Measurements from ENCODE around the gene GALNT16.

Gene GALNT16

GRCh38 chr14:69373104-69373503, 113.1 kb downstream of the GALNT16 start:
- TF ChIP-seq TEAD4 (IDR thresholded peaks at IDR 0.05) = no peak
- TF ChIP-seq EP300 (IDR thresholded peaks at IDR 0.05; ENCODE audit: borderline replicate concordance) = no peak
- TF ChIP-seq FOXM1 (IDR thresholded peaks at IDR 0.05; ENCODE audit: borderline replicate concordance, low read depth) = no peak
- TF ChIP-seq NFIC (IDR thresholded peaks at IDR 0.05) = no peak
- no peak for TF ChIP-seq YY1 (IDR thresholded peaks at IDR 0.05; ENCODE audit: low read depth)
- TF ChIP-seq, protein P1, sequence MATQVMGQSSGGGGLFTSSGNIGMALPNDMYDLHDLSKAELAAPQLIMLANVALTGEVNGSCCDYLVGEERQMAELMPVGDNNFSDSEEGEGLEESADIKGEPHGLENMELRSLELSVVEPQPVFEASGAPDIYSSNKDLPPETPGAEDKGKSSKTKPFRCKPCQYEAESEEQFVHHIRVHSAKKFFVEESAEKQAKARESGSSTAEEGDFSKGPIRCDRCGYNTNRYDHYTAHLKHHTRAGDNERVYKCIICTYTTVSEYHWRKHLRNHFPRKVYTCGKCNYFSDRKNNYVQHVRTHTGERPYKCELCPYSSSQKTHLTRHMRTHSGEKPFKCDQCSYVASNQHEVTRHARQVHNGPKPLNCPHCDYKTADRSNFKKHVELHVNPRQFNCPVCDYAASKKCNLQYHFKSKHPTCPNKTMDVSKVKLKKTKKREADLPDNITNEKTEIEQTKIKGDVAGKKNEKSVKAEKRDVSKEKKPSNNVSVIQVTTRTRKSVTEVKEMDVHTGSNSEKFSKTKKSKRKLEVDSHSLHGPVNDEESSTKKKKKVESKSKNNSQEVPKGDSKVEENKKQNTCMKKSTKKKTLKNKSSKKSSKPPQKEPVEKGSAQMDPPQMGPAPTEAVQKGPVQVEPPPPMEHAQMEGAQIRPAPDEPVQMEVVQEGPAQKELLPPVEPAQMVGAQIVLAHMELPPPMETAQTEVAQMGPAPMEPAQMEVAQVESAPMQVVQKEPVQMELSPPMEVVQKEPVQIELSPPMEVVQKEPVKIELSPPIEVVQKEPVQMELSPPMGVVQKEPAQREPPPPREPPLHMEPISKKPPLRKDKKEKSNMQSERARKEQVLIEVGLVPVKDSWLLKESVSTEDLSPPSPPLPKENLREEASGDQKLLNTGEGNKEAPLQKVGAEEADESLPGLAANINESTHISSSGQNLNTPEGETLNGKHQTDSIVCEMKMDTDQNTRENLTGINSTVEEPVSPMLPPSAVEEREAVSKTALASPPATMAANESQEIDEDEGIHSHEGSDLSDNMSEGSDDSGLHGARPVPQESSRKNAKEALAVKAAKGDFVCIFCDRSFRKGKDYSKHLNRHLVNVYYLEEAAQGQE (IDR thresholded peaks at IDR 0.05; ENCODE audit: low read depth) = no peak
- TF ChIP-seq CEBPB (IDR thresholded peaks at IDR 0.05) = no peak
- no peak for TF ChIP-seq TAF1 (IDR thresholded peaks at IDR 0.05; ENCODE audit: low read depth)
- no peak for TF ChIP-seq TCF12 (IDR thresholded peaks at IDR 0.05; ENCODE audit: low read depth)
- TF ChIP-seq ZBTB7A (IDR thresholded peaks at IDR 0.05; ENCODE audit: low read depth) = no peak
- TF ChIP-seq CREB1 (IDR thresholded peaks at IDR 0.05; ENCODE audit: low read depth) = no peak
- no peak for TF ChIP-seq USF1 (IDR thresholded peaks at IDR 0.05)
- no peak for TF ChIP-seq MAX (IDR thresholded peaks at IDR 0.05)

DNA sequence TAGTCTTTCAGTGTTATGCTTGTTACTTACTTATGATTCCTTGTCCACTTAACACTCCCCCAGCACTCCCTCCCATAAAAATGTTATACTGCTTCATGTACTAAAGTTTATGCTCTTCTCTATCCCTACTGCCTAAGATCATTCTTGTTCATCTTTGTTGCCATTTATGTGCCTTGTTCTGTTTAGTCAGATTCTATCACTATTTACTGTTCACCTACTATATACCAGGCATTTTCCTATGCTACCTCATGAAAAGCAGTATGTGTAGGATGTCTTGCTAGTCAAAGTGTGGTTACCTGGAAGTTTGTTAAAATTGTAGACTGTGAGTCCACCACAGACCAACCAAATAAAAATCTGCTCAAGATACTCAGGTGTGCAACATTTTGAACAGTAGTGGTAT, 114.3 kb downstream of the GALNT16 start:
- TF ChIP-seq USF1 (IDR thresholded peaks at IDR 0.05) = no peak

GRCh38 chr14:69375182-69375581, 115.2 kb downstream of the GALNT16 start:
- TF ChIP-seq CREB1 (IDR thresholded peaks at IDR 0.05; ENCODE audit: low read depth) (no peak), EGR1 (IDR thresholded peaks at IDR 0.05) (no peak), NFIC (IDR thresholded peaks at IDR 0.05) (no peak), TEAD4 (IDR thresholded peaks at IDR 0.05) (no peak), TAF1 (IDR thresholded peaks at IDR 0.05; ENCODE audit: low read depth) (no peak), FOXM1 (IDR thresholded peaks at IDR 0.05; ENCODE audit: borderline replicate concordance, low read depth) (no peak), MAX (IDR thresholded peaks at IDR 0.05) (no peak), TCF12 (IDR thresholded peaks at IDR 0.05; ENCODE audit: low read depth) (no peak)
- TF ChIP-seq, protein P1 (IDR thresholded peaks at IDR 0.05; ENCODE audit: low read depth) = no peak

DNA sequence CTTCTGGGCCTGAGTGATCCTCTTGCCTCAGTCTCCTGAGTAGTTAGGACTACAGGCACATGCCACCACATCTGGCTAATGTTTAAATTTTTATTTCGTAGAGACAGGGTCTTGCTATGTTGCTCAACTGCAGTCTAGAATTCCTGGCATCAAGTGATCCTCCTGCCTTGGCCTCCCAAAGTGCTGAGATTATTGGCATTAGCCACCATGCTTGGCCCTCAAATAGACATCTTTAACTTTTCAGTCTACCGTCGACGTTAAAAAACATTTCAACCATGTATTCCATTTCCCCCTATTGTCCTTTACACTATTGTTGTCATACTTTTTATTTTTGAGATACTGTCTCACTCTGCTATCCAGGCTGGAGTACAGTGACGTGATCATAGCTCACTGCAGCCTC, 115.8 kb downstream of the GALNT16 start:
- TF ChIP-seq CEBPB (IDR thresholded peaks at IDR 0.05) (no peak), EP300 (IDR thresholded peaks at IDR 0.05; ENCODE audit: borderline replicate concordance) (no peak)

DNA sequence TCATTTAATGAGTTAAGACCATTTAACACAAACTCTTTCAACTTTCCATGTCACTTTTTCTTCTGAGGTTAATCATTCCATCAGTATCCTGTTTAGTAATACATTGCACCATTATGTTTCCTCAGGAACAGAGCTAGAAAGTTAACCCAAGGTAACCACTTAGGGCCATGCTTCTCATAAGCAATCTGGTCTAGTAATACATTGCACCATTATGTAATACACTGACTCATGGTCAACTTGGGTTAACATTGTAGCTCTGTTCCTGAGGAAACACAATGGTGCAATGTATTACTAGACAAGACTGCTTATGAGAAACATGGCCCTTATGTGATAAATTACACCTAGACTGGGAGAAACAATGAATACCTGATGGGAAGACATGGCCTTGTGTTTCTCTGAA, 116.5 kb downstream of the GALNT16 start:
- TF ChIP-seq USF1 (IDR thresholded peaks at IDR 0.05) (no peak), ZBTB7A (IDR thresholded peaks at IDR 0.05; ENCODE audit: low read depth) (no peak), TCF12 (IDR thresholded peaks at IDR 0.05; ENCODE audit: low read depth) (no peak), TAF1 (IDR thresholded peaks at IDR 0.05; ENCODE audit: low read depth) (no peak), TEAD4 (IDR thresholded peaks at IDR 0.05) (no peak), NFIC (IDR thresholded peaks at IDR 0.05) (no peak), CREB1 (IDR thresholded peaks at IDR 0.05; ENCODE audit: low read depth) (no peak), EP300 (IDR thresholded peaks at IDR 0.05; ENCODE audit: borderline replicate concordance) (no peak), CEBPB (IDR thresholded peaks at IDR 0.05) (no peak), RAD21 (IDR thresholded peaks at IDR 0.05; ENCODE audit: low read depth) (no peak), EGR1 (IDR thresholded peaks at IDR 0.05) (no peak), MAX (IDR thresholded peaks at IDR 0.05) (no peak), FOXM1 (IDR thresholded peaks at IDR 0.05; ENCODE audit: borderline replicate concordance, low read depth) (no peak), YY1 (IDR thresholded peaks at IDR 0.05; ENCODE audit: low read depth) (no peak)
- TF ChIP-seq, protein P1 (IDR thresholded peaks at IDR 0.05; ENCODE audit: low read depth) = no peak

Measured in Ishikawa (cell line).